Activated CD4-positive, CD25-positive, alpha-beta regulatory T cell (primary cell): ENCODE data around the gene ANKMY1.

Experiments
- DNase-seq, 4 experiments: peaks; one replicate each; lab custom pipeline; 2025; lab: John Stamatoyannopoulos, UW

Gene ANKMY1

GRCh38 chr2:240579771-240580614, 22.2 kb upstream of the ANKMY1 start:
- DNase-seq: peak; percentile 36 to 64 (median 62)

GRCh38 chr2:240579071-240579762, 21.4 kb upstream of the ANKMY1 start:
- DNase-seq: no peak

- no peak for DNase-seq
These were observed 20.7 kb upstream of the ANKMY1 start for GRCh38 chr2:240578488-240578887.

GRCh38 chr2:240578110-240578450, 20.3 kb upstream of the ANKMY1 start:
- no peak for DNase-seq

- DNase-seq: no peak
These were observed 19.7 kb upstream of the ANKMY1 start for GRCh38 chr2:240577281-240578109.

- DNase-seq: no peak
These were observed 18.8 kb upstream of the ANKMY1 start for GRCh38 chr2:240576436-240577205.

- DNase-seq: no peak
These were observed 18.2 kb upstream of the ANKMY1 start for GRCh38 chr2:240576036-240576435.

- no peak for DNase-seq
These were observed 17.5 kb upstream of the ANKMY1 start for GRCh38 chr2:240575101-240575965.

- no peak for DNase-seq
These were observed 16.8 kb upstream of the ANKMY1 start for GRCh38 chr2:240574386-240575100.

- no peak for DNase-seq
These were observed 16.0 kb upstream of the ANKMY1 start for GRCh38 chr2:240573516-240574385.

- no peak for DNase-seq
These were observed 15.3 kb upstream of the ANKMY1 start for GRCh38 chr2:240573071-240573515.

GRCh38 chr2:240572141-240573031, 14.6 kb upstream of the ANKMY1 start:
- no peak for DNase-seq

GRCh38 chr2:240571314-240571973, 13.7 kb upstream of the ANKMY1 start:
- no peak for DNase-seq

- DNase-seq: no peak
These were observed 12.9 kb upstream of the ANKMY1 start for GRCh38 chr2:240570531-240571313.

- DNase-seq: no peak
These were observed 12.3 kb upstream of the ANKMY1 start for GRCh38 chr2:240569998-240570530.

- no peak for DNase-seq
These were observed 11.8 kb upstream of the ANKMY1 start for GRCh38 chr2:240569523-240569997.
